Endothelial cell of umbilical vein (primary cell): ENCODE data around the gene SNCG. TPM values are rescaled to one million over a fixed set of nuclear protein-coding genes. Genes with fewer than 3 reads are reported as not detected.
"Not testable (repeated sequence)": the region's sequence is repeated elsewhere in the genome, so short reads cannot be mapped to it uniquely, and the experiment has no call there.

Experiments used
- BruUV-seq: library from RNA; stranded (reverse); fragments of 400-500 nt; replicated peaks from 2 replicates; lab custom pipeline; 2021; lab: Mats Ljungman, UMichigan
- CTCF ChIA-PET: fragments of 300-600, 350-600 bp; sonication (Branson Sonifier 250); formaldehyde crosslinking; loops from one replicate; lab custom pipeline; 2021; ENCODE audit warnings: antibody characterized with exemption, inconsistent platforms; lab: Charles Lee
- POLR2A ChIA-PET: fragments of 300-600, 350-600 bp; sonication (Branson Sonifier 250); formaldehyde crosslinking; loops from one replicate; lab custom pipeline; 2021; ENCODE audit warnings: antibody characterized with exemption, inconsistent platforms; lab: Charles Lee
- DNase-seq: peaks from one replicate; pipeline ENCODE4 v3.0.0-alpha.2; 2011; ENCODE audit warnings: low read depth, low spot score
- FAIRE-seq: peaks from 2 replicates; lab custom pipeline; 2011; peaks lifted over from hg19 to GRCh38; lab: Jason Lieb, UNC
- H2AFZ ChIP-seq: 2 replicates; pipeline ENCODE4 v1.6.0; 2012; ENCODE audit warnings: low read depth, low read length, control low read depth, inconsistent platforms
- H3K27ac ChIP-seq: 2 replicates; pipeline ENCODE4 v1.5.1; 2011; ENCODE audit warnings: low read depth, mild to moderate bottlenecking, control low read depth, low read length, moderate library complexity; ENCODE audit not compliant: insufficient read depth
- H3K27me3 ChIP-seq, 2 experiments: 2 replicates each; pipeline versions ENCODE4 v1.6.0 to v1.6.1; 2011; ENCODE audit warnings: low read length in 2 of 2, mixed read lengths in 1 of 2; ENCODE audit not compliant: control insufficient read depth in 2 of 2, insufficient read depth in 2 of 2
- H3K36me3 ChIP-seq, 2 experiments: 2 replicates in 1 of 2; 3 replicates in 1 of 2; pipeline ENCODE4 v1.5.1; 2011; ENCODE audit warnings: low read length in 2 of 2, mild to moderate bottlenecking in 1 of 2, moderate library complexity in 1 of 2; ENCODE audit not compliant: control insufficient read depth in 2 of 2, insufficient read depth in 2 of 2; ENCODE audit errors: extremely low read depth in 1 of 2
- H3K4me1 ChIP-seq: 3 replicates; pipeline ENCODE4 v1.5.1; 2011; ENCODE audit warnings: mild to moderate bottlenecking, low read length; ENCODE audit not compliant: control insufficient read depth, insufficient read depth; ENCODE audit errors: extremely low read depth
- H3K4me2 ChIP-seq: 2 replicates; pipeline ENCODE4 v1.6.1; 2011; ENCODE audit warnings: low read length, control low read depth, mixed read lengths; ENCODE audit not compliant: insufficient read depth
- H3K4me3 ChIP-seq, 3 experiments: fragments of 200-600 bp in 1 of 3; sonication (generic), shearing (Covaris generic) in 1 of 3; replicated peaks in 1 of 3; 2 replicates each; pipeline ENCODE4 v1.5.1; 2011 to 2016; ENCODE audit warnings: control low read depth in 3 of 3, low read length in 3 of 3, mild to moderate bottlenecking in 2 of 3, inconsistent platforms in 1 of 3, low read depth in 1 of 3, moderate library complexity in 1 of 3; ENCODE audit not compliant: insufficient read depth in 1 of 3
- H3K79me2 ChIP-seq: 2 replicates; pipeline ENCODE4 v1.6.0; 2012; ENCODE audit warnings: low read length, inconsistent platforms; ENCODE audit not compliant: control insufficient read depth, insufficient read depth
- H3K9ac ChIP-seq: replicated peaks from 2 replicates; pipeline ENCODE3; 2011; ENCODE audit warnings: low read length, control low read depth; ENCODE audit not compliant: insufficient read depth; ENCODE audit errors: extremely low read depth
- H3K9me1 ChIP-seq: replicated peaks from 3 replicates; pipeline ENCODE4 v1.6.0; 2011; ENCODE audit warnings: mild to moderate bottlenecking, low read length; ENCODE audit not compliant: control insufficient read depth, insufficient read depth; ENCODE audit errors: extremely low read depth
- H3K9me3 ChIP-seq: replicated peaks from 2 replicates; pipeline ENCODE4 v1.5.1; 2012; ENCODE audit warnings: low read length, inconsistent platforms; ENCODE audit not compliant: control insufficient read depth, insufficient read depth
- H4K20me1 ChIP-seq: replicated peaks from 2 replicates; pipeline ENCODE3; 2011; ENCODE audit warnings: mild to moderate bottlenecking, low read length; ENCODE audit not compliant: control insufficient read depth, insufficient read depth; ENCODE audit errors: extremely low read depth
- FOS ChIP-seq: IDR thresholded peaks from 2 replicates; pipeline ENCODE4 v1.6.1; 2011; ENCODE audit warnings: mild to moderate bottlenecking, low read length, moderate library complexity, borderline replicate concordance; ENCODE audit not compliant: insufficient read depth
- JUN ChIP-seq: IDR thresholded peaks from 2 replicates; pipeline ENCODE4 v1.6.1; 2011; ENCODE audit warnings: borderline replicate concordance, low read depth; ENCODE audit not compliant: insufficient read length, insufficient read depth
- MYC ChIP-seq: IDR thresholded peaks from one replicate; pipeline ENCODE4 v1.6.1; 2011; ENCODE audit warnings: mild to moderate bottlenecking, low read depth, low read length
- POLR2AphosphoS5 ChIP-seq: IDR thresholded peaks from 2 replicates; pipeline ENCODE4 v1.6.1; 2012; ENCODE audit warnings: low read depth, mild to moderate bottlenecking, control low read depth, low read length, moderate library complexity; ENCODE audit not compliant: insufficient read depth
- dilution Hi-C: fragments of 300-500 bp; cut with MboI; formaldehyde crosslinking; loops from one replicate; pipeline ENCODE4 v1.15.0; 2019; ENCODE audit warnings: low sequenced_read_pairs; ENCODE audit not compliant: extremely low pct_ligation_motif_present
- intact Hi-C: fragments of 100-400 bp; cut with micrococcal nuclease; formaldehyde crosslinking; loops from one replicate; pipeline ENCODE4 v1.10.0; 2022
- polyA plus RNA-seq, 4 experiments: library from polyadenylated mRNA; depleted of rRNA in 3 of 4; stranded (reverse) in 3 of 4; unstranded in 1 of 4; fragments of >200 nt; gene quantifications; 2 replicates each; pipeline versions ENCODE4 v1.2.1 to v1.2.3, GENCODE V29; 2011 to 2012; ENCODE audit warnings: missing spikeins in 1 of 4
- total RNA-seq: library from RNA; stranded (reverse); gene quantifications from 2 replicates; pipeline ENCODE4 v1.2.3, GENCODE V29; 2021
- TF ChIP-seq, protein P1 (sequence below): IDR thresholded peaks from 2 replicates; pipeline ENCODE4 v1.6.1; 2011; ENCODE audit not compliant: insufficient read depth, insufficient read length

Gene SNCG
- total and polyA plus RNA-seq, 2 donors (not counting 3 experiments of a cell fraction or from before 2014, with no cell fraction given): 31.4 to 60.8 TPM

DNA sequence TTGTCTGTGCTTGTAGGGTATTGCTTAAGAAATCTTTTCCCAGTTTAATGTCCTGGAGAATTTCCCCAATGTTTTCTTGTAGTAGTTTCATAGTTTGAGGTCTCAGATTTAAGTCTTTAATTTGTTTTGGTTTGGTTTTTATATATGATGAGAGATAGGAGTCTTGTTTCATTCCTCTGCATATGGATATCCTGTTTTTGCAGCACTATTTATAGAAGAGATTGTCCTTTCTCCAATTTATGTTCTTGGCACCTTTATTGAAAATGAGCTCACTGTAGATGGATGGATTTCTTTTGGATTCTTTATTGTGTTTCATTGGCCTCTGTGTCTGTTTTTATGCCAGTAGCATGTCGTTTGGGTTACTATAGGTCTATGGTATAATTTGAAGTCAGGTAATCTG, 30.1 kb downstream of the SNCG start:
- POLR2A ChIA-PET: no interaction called here

DNA sequence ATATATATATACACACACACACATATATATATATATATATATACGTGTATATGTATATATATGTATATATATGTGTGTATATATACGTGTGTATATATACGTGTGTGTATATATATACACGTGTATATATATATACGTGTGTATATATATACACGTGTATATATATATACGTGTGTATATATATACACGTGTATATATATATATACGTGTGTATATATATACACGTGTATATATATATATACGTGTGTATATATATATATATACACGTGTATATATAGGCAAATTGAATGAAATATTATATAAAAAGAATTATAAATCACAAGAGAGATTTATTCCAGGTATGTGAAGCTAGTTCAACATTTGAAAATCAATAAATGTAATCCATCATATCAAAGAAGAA, 33.0 kb downstream of the SNCG start:
- H3K4me1 ChIP-seq, H3K9me1 ChIP-seq, H3K4me2 ChIP-seq, H3K9me3 ChIP-seq, H2AFZ ChIP-seq, H3K79me2 ChIP-seq, H3K4me3 ChIP-seq, H3K27me3 ChIP-seq, H3K36me3 ChIP-seq, intact Hi-C loops, BruUV-seq, DNase-seq, FAIRE-seq, H3K27ac ChIP-seq, dilution Hi-C loops, H4K20me1 ChIP-seq, POLR2A ChIA-PET, H3K9ac ChIP-seq: not testable (repeated sequence)
- CTCF ChIA-PET: interaction anchor here (0.6 to 0.9 kb wide), 2 partner anchors 12 to 18 kb away, joined by 3 read pairs; no protein-coding TSS in a partner anchor

More for the DNA sequence above, 30.1 kb downstream of the SNCG start:
- FAIRE-seq (no peak), DNase-seq (peak; percentile 14)
- H2AFZ ChIP-seq: no peak overlapping the region
- no peaks in the 10 kb centered on the region for H3K79me2 ChIP-seq
- H3K9me1 ChIP-seq: no peaks in the 10 kb centered on the region
- BruUV-seq: no TSS peak
- no peaks in the 10 kb centered on the region for H4K20me1 ChIP-seq
- intact Hi-C loops (no loop called here), dilution Hi-C loops (no loop called here)
- peaks cover 5% of the 10 kb centered on the region in 2 experiments for H3K27me3 ChIP-seq
- no peaks in the 10 kb centered on the region for H3K36me3 ChIP-seq
- H3K4me1 ChIP-seq: no peaks in the 10 kb centered on the region
- CTCF ChIA-PET: interaction anchor here (1.7 kb wide), 1 partner anchor 231 kb away, joined by 4 read pairs; no protein-coding TSS in a partner anchor
- H3K9me3 ChIP-seq: no peaks in the 10 kb centered on the region
- no peak overlapping the region for H3K4me3 ChIP-seq
- H3K27ac ChIP-seq: no peak overlapping the region
- no peak overlapping the region for H3K4me2 ChIP-seq
- H3K9ac ChIP-seq: no peak overlapping the region
- no peak for TF ChIP-seq MYC
- TF ChIP-seq, protein P1, sequence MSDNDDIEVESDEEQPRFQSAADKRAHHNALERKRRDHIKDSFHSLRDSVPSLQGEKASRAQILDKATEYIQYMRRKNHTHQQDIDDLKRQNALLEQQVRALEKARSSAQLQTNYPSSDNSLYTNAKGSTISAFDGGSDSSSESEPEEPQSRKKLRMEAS: no peak
- no peak for TF ChIP-seq FOS
- TF ChIP-seq JUN: no peak
- no peak for TF ChIP-seq POLR2AphosphoS5
